ENCODE results near the gene PLXNA4.

Gene PLXNA4

GRCh38 chr7:132545756-132546155 is 30.5 kb downstream of the PLXNA4 start:
- Histone ChIP-seq H3K27ac (ENCODE audit: extremely low read depth, low read depth, low read length) (no peak overlapping the region), H3K4me1 (ENCODE audit: control insufficient read depth, insufficient read depth, low read length) (no peaks in the 10 kb centered on the region), H3K36me3 (ENCODE audit: control insufficient read depth in 2 of 2, insufficient read depth in 1 of 2, low read length in 2 of 2) (no peaks in the 10 kb centered on the region), H3K4me3 (ENCODE audit: low read depth, low read length) (no peak overlapping the region), H3K9me3 (ENCODE audit: control insufficient read depth, insufficient read depth, low read depth, low read length) (no peaks in the 10 kb centered on the region)
- TF ChIP-seq INSM2 (tag by site-specific recombination; IDR thresholded peaks at IDR 0.05) (no peak), ZBTB1 (tag by site-specific recombination; IDR thresholded peaks at IDR 0.05) (no peak), OSR2 (tag by site-specific recombination; IDR thresholded peaks at IDR 0.05) (no peak), ZNF629 (tag by site-specific recombination; IDR thresholded peaks at IDR 0.05) (no peak)
- POLR2A ChIA-PET = no interaction called here
- CTCF ChIA-PET = interaction anchor here (1.0 kb wide), 1 partner anchor 64 kb away, joined by 3 read pairs; no protein-coding TSS in a partner anchor

DNA sequence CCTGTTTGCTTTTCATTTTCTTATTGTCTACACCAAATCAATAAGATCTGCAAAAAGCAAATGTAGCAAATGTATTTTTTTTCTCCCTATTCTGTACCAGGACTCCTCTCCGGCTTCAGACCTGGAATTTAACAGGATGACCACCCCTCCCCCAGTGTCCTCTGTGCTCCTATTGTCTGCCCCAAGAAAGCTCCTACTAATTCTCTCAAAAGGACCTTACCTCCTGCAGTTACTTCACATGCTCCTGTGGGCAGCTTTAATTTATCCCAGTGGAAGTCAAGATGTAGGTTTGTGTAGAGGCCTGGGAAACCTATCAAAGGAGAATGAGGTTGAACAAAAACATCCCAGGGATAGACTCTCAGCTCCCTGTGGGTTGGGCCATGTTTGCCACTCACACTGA is 31.3 kb downstream of the PLXNA4 start:
- H3K4me3 ChIP-seq (ENCODE audit: low read depth, low read length) = no peak overlapping the region
- H3K36me3 ChIP-seq (ENCODE audit: control insufficient read depth in 2 of 2, insufficient read depth in 1 of 2, low read length in 2 of 2) = no peaks in the 10 kb centered on the region
- ChIA-PET CTCF (interaction anchor here (1.0 to 1.1 kb wide), 2 partner anchors 13 to 63 kb away, joined by 3 read pairs; no protein-coding TSS in a partner anchor), POLR2A (no interaction called here)
- no peaks in the 10 kb centered on the region for H3K9me3 ChIP-seq (ENCODE audit: control insufficient read depth, insufficient read depth, low read depth, low read length)
- TF ChIP-seq ZNF510 (tag by site-specific recombination; IDR thresholded peaks at IDR 0.05; ENCODE audit: insufficient replicate concordance) (no peak), ZNF221 (tag by site-specific recombination; IDR thresholded peaks at IDR 0.05; ENCODE audit: borderline replicate concordance) (no peak), YY2 (tag by site-specific recombination; IDR thresholded peaks at IDR 0.05) (no peak), ZNF292 (tag by site-specific recombination; IDR thresholded peaks at IDR 0.05; ENCODE audit: borderline replicate concordance, low read depth) (no peak), ZNF692 (tag by site-specific recombination; IDR thresholded peaks at IDR 0.05) (no peak), ZNF274 (IDR thresholded peaks at IDR 0.05; ENCODE audit: low read length) (no peak), ZNF274 (tag by site-specific recombination; IDR thresholded peaks at IDR 0.05; ENCODE audit: borderline replicate concordance) (no peak), ZNF391 (tag by site-specific recombination; IDR thresholded peaks at IDR 0.05; ENCODE audit: borderline replicate concordance, low read depth) (no peak)
- TF ChIP-seq, protein P1, sequence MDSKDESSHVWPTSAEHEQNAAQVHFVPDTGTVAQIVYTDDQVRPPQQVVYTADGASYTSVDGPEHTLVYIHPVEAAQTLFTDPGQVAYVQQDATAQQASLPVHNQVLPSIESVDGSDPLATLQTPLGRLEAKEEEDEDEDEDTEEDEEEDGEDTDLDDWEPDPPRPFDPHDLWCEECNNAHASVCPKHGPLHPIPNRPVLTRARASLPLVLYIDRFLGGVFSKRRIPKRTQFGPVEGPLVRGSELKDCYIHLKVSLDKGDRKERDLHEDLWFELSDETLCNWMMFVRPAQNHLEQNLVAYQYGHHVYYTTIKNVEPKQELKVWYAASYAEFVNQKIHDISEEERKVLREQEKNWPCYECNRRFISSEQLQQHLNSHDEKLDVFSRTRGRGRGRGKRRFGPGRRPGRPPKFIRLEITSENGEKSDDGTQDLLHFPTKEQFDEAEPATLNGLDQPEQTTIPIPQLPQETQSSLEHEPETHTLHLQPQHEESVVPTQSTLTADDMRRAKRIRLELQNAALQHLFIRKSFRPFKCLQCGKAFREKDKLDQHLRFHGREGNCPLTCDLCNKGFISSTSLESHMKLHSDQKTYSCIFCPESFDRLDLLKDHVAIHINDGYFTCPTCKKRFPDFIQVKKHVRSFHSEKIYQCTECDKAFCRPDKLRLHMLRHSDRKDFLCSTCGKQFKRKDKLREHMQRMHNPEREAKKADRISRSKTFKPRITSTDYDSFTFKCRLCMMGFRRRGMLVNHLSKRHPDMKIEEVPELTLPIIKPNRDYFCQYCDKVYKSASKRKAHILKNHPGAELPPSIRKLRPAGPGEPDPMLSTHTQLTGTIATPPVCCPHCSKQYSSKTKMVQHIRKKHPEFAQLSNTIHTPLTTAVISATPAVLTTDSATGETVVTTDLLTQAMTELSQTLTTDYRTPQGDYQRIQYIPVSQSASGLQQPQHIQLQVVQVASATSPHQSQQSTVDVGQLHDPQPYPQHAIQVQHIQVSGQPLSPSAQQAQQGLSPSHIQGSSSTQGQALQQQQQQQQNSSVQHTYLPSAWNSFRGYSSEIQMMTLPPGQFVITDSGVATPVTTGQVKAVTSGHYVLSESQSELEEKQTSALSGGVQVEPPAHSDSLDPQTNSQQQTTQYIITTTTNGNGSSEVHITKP (tag by site-specific recombination; IDR thresholded peaks at IDR 0.05) = no peak
- TF ChIP-seq, protein P2, sequence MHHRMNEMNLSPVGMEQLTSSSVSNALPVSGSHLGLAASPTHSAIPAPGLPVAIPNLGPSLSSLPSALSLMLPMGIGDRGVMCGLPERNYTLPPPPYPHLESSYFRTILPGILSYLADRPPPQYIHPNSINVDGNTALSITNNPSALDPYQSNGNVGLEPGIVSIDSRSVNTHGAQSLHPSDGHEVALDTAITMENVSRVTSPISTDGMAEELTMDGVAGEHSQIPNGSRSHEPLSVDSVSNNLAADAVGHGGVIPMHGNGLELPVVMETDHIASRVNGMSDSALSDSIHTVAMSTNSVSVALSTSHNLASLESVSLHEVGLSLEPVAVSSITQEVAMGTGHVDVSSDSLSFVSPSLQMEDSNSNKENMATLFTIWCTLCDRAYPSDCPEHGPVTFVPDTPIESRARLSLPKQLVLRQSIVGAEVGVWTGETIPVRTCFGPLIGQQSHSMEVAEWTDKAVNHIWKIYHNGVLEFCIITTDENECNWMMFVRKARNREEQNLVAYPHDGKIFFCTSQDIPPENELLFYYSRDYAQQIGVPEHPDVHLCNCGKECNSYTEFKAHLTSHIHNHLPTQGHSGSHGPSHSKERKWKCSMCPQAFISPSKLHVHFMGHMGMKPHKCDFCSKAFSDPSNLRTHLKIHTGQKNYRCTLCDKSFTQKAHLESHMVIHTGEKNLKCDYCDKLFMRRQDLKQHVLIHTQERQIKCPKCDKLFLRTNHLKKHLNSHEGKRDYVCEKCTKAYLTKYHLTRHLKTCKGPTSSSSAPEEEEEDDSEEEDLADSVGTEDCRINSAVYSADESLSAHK (tag by site-specific recombination; IDR thresholded peaks at IDR 0.05) = no peak
- TF ChIP-seq, protein P3, sequence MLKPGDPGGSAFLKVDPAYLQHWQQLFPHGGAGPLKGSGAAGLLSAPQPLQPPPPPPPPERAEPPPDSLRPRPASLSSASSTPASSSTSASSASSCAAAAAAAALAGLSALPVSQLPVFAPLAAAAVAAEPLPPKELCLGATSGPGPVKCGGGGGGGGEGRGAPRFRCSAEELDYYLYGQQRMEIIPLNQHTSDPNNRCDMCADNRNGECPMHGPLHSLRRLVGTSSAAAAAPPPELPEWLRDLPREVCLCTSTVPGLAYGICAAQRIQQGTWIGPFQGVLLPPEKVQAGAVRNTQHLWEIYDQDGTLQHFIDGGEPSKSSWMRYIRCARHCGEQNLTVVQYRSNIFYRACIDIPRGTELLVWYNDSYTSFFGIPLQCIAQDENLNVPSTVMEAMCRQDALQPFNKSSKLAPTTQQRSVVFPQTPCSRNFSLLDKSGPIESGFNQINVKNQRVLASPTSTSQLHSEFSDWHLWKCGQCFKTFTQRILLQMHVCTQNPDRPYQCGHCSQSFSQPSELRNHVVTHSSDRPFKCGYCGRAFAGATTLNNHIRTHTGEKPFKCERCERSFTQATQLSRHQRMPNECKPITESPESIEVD (tag by site-specific recombination; IDR thresholded peaks at IDR 0.05) = no peak
- no peak overlapping the region for H3K27ac ChIP-seq (ENCODE audit: extremely low read depth, low read depth, low read length)
- no peaks in the 10 kb centered on the region for H3K4me1 ChIP-seq (ENCODE audit: control insufficient read depth, insufficient read depth, low read length)

All from HEK293 (cell line).